Omental fat pad (tissue), 4 donors: ENCODE results near the gene PLCL2. TPM values are rescaled to one million over a fixed set of nuclear protein-coding genes. Genes with fewer than 3 reads are reported as not detected.

ENCODE experiments used
- ATAC-seq: fragments of 150-250 bp; one replicate; pipeline ENCODE4 v1.9.1; 2016; ENCODE audit warnings: mild to moderate bottlenecking, moderate library complexity; ENCODE audit not compliant: low FRiP score
- DNase-seq: peaks from one replicate; pipeline ENCODE4 v3.0.0-alpha.2; 2019; ENCODE audit warnings: low spot score
- total RNA-seq, 4 donors: library from RNA; depleted of rRNA; stranded (reverse); fragments of >200 nt; gene quantifications; one replicate each; pipeline ENCODE4 v1.1.0, GENCODE V29; 2016
- TF ChIP-seq, protein P1 (sequence below), 3 donors: fragments of 450-650 bp; IDR thresholded peaks; one replicate each; pipeline ENCODE4 v1.5.1; 2016 to 2017; ENCODE audit warnings: antibody characterized with exemption in 3 of 3, mild to moderate bottlenecking in 3 of 3, moderate library complexity in 2 of 3

The PLCL2 gene
- total RNA-seq, 4 donors from 2014 or later: 10.8 to 28.5 (median 16.3) TPM

- ATAC-seq (no peak), DNase-seq (no peak)
- TF ChIP-seq, protein P1, sequence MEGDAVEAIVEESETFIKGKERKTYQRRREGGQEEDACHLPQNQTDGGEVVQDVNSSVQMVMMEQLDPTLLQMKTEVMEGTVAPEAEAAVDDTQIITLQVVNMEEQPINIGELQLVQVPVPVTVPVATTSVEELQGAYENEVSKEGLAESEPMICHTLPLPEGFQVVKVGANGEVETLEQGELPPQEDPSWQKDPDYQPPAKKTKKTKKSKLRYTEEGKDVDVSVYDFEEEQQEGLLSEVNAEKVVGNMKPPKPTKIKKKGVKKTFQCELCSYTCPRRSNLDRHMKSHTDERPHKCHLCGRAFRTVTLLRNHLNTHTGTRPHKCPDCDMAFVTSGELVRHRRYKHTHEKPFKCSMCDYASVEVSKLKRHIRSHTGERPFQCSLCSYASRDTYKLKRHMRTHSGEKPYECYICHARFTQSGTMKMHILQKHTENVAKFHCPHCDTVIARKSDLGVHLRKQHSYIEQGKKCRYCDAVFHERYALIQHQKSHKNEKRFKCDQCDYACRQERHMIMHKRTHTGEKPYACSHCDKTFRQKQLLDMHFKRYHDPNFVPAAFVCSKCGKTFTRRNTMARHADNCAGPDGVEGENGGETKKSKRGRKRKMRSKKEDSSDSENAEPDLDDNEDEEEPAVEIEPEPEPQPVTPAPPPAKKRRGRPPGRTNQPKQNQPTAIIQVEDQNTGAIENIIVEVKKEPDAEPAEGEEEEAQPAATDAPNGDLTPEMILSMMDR (IDR thresholded peaks at IDR 0.05): no peak
Observed at GRCh38 chr3:16998236-16998923, 113.6 kb downstream of the PLCL2 start.

DNA sequence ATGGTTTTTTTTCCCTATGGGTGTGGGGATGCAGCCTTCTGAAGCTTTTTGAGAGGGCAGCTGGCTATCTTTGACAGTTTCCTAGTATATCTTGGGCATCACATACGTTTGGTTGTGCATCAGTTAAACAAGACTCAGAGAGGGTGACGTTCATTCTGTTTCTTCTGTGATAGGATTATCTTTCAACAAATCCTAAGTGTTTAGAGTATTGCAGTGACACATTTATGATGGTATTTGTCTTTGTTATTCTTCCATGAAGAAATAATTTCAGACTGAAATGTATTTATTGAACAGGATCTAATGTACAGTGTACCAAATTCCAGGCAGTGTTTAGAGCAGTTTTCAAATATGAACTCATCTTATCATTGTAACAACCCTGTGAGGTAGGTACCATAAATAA, 114.4 kb downstream of the PLCL2 start:
- TF ChIP-seq, protein P1 (IDR thresholded peaks at IDR 0.05): no peak
- DNase-seq (no peak), ATAC-seq (no peak)

- ATAC-seq: no peak
- TF ChIP-seq, protein P1 (IDR thresholded peaks at IDR 0.05): no peak
- no peak for DNase-seq
Observed at GRCh38 chr3:16999871-17000270, 115.1 kb downstream of the PLCL2 start.

DNA sequence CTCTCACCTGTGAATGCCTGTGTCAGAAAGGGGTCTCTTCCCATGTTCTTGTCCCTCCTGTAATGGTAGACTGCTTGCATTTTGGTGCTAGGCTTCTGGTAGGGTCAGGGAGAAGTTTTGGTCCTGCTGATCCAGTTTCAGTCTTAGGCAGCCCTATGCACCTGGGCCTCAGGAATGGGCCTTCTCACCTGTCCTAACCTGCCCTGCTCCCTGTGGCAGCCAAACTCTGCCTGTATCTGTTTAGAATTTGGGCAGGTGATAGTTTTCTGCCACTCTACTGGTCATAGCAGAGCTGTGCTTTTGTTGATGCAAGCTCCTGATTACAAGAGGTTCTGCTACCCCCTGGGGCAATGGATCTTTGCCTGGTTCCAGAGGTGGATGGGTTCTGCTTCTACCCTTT, 118.7 kb downstream of the PLCL2 start:
- ATAC-seq (no peak), DNase-seq (no peak)
- TF ChIP-seq, protein P1 (IDR thresholded peaks at IDR 0.05): no peak

GRCh38 chr3:17006132-17006852, 121.5 kb downstream of the PLCL2 start:
- no peak for ATAC-seq

GRCh38 chr3:17007284-17007683, 122.5 kb downstream of the PLCL2 start:
- TF ChIP-seq, protein P1 (IDR thresholded peaks at IDR 0.05): no peak
- ATAC-seq: no peak
- no peak for DNase-seq

More at GRCh38 chr3:17006132-17006852, 121.5 kb downstream of the PLCL2 start:
- DNase-seq: no peak
- TF ChIP-seq, protein P1 (IDR thresholded peaks at IDR 0.05): no peak

DNA sequence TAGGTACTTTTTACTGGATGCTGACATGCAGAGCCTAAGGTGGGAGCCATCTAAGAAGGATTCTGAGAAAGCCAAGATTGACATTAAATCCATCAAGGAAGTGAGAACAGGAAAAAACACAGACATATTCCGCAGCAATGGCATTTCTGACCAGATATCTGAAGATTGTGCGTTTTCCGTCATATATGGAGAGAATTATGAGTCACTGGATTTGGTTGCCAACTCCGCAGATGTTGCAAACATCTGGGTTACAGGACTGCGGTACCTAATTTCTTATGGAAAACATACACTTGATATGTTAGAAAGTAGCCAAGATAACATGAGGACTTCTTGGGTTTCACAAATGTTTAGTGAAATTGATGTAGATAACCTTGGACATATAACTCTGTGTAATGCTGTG, 125.1 kb downstream of the PLCL2 start:
- ATAC-seq: no peak
- DNase-seq: no peak
- TF ChIP-seq, protein P1 (IDR thresholded peaks at IDR 0.05): no peak
